Parathyroid adenoma (tissue), 2 donors: ENCODE results near the gene EDNRA.

Experiments
- H2AFZ ChIP-seq: fragments of 300-600 bp; sonication (generic); one replicate; pipeline ENCODE4 v1.7.0; 2017; ENCODE audit warnings: antibody characterized with exemption, mild to moderate bottlenecking
- H3K27ac ChIP-seq: fragments of 300-600 bp; sonication (generic); one replicate; pipeline ENCODE4 v1.7.0; 2017
- H3K27me3 ChIP-seq: fragments of 300-600 bp; sonication (generic); one replicate; pipeline ENCODE4 v1.7.0; 2017; ENCODE audit warnings: low read length; ENCODE audit not compliant: control insufficient read depth, insufficient read depth
- H3K36me3 ChIP-seq: fragments of 300-600 bp; sonication (generic); one replicate; pipeline ENCODE4 v1.7.0; 2017; ENCODE audit warnings: low read length; ENCODE audit not compliant: control insufficient read depth, insufficient read depth
- H3K4me1 ChIP-seq: fragments of 300-600 bp; sonication (generic); one replicate; pipeline ENCODE4 v1.7.0; 2017; ENCODE audit warnings: control low read depth
- H3K4me2 ChIP-seq: fragments of 300-600 bp; sonication (generic); one replicate; pipeline ENCODE4 v1.7.0; 2017; ENCODE audit warnings: low read length
- H3K4me3 ChIP-seq: fragments of 300-600 bp; sonication (generic); one replicate; pipeline ENCODE4 v1.7.0; 2017; ENCODE audit warnings: low read depth, low read length
- H3K79me2 ChIP-seq: fragments of 300-600 bp; sonication (generic); one replicate; pipeline ENCODE4 v1.7.0; 2017; ENCODE audit warnings: control low read depth
- H3K9ac ChIP-seq: fragments of 300-600 bp; sonication (generic); one replicate; pipeline ENCODE4 v1.7.0; 2017; ENCODE audit warnings: mild to moderate bottlenecking
- H3K9me3 ChIP-seq: fragments of 300-600 bp; sonication (generic); one replicate; pipeline ENCODE4 v1.7.0; 2017; ENCODE audit warnings: low read length; ENCODE audit not compliant: control insufficient read depth
- TF ChIP-seq, protein P1 (sequence below): fragments of 300-600 bp; sonication (generic); IDR thresholded peaks from one replicate; pipeline ENCODE4 v1.7.0; 2017; ENCODE audit warnings: antibody characterized with exemption, mild to moderate bottlenecking
- donor health status: primary hyperparathyroidism.

The EDNRA gene

DNA sequence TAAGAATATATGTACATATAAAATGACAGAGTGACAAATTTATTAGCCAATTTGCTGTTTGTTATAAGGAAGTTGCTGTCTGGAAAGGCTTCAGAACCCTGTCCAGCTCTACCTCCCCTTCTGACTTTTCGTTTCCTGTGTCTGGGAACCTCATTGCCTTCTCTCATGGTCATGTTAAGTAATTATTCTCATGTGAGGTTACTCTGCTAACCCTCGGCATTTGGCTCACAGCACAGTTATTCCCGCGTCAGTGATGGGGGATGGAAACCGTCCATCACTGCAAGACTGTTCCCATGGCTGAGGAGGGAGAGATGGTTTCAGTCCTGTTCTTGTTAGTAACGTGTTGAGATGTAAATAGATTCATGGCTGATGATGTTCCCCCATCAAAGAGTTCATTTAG lies 11.9 kb downstream of the EDNRA start:
- H3K4me2 ChIP-seq, result no peak overlapping the region
- no peaks in the 10 kb centered on the region for H3K36me3 ChIP-seq
- TF ChIP-seq, protein P1, sequence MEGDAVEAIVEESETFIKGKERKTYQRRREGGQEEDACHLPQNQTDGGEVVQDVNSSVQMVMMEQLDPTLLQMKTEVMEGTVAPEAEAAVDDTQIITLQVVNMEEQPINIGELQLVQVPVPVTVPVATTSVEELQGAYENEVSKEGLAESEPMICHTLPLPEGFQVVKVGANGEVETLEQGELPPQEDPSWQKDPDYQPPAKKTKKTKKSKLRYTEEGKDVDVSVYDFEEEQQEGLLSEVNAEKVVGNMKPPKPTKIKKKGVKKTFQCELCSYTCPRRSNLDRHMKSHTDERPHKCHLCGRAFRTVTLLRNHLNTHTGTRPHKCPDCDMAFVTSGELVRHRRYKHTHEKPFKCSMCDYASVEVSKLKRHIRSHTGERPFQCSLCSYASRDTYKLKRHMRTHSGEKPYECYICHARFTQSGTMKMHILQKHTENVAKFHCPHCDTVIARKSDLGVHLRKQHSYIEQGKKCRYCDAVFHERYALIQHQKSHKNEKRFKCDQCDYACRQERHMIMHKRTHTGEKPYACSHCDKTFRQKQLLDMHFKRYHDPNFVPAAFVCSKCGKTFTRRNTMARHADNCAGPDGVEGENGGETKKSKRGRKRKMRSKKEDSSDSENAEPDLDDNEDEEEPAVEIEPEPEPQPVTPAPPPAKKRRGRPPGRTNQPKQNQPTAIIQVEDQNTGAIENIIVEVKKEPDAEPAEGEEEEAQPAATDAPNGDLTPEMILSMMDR, result no peak
- no peak overlapping the region for H3K4me3 ChIP-seq
- H3K4me1 ChIP-seq, result no peaks in the 10 kb centered on the region
- H3K27me3 ChIP-seq, result no peaks in the 10 kb centered on the region
- H3K9me3 ChIP-seq, result no peaks in the 10 kb centered on the region
- no peak overlapping the region for H3K9ac ChIP-seq
- no peak overlapping the region for H2AFZ ChIP-seq
- H3K79me2 ChIP-seq, result no peaks in the 10 kb centered on the region
- no peak overlapping the region for H3K27ac ChIP-seq

DNA sequence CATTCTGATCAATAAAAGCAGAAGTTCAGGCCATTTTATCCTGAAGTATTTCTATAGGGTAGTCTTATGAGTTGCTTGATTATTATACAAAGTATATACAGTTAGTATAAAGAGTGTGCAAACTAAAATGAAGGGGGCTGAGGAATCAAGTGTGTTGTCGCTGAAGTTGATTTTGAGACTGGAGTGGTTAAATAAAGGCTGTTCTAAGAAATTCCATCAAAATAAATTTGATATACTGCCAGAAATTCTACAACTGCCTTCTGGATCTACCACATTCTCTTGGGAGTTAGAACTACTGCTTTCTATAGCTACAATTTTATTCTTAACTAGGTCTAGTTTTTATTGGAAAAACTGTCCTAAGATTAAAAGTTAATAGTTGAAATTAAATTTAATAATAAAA lies 12.4 kb downstream of the EDNRA start:
- Histone ChIP-seq H3K27ac (no peak overlapping the region), H3K79me2 (no peaks in the 10 kb centered on the region), H3K36me3 (no peaks in the 10 kb centered on the region), H3K4me3 (no peak overlapping the region), H3K4me2 (no peak overlapping the region), H3K9ac (no peak overlapping the region), H3K9me3 (no peaks in the 10 kb centered on the region), H3K27me3 (no peaks in the 10 kb centered on the region), H2AFZ (no peak overlapping the region), H3K4me1 (no peaks in the 10 kb centered on the region)
- TF ChIP-seq, protein P1, result no peak

DNA sequence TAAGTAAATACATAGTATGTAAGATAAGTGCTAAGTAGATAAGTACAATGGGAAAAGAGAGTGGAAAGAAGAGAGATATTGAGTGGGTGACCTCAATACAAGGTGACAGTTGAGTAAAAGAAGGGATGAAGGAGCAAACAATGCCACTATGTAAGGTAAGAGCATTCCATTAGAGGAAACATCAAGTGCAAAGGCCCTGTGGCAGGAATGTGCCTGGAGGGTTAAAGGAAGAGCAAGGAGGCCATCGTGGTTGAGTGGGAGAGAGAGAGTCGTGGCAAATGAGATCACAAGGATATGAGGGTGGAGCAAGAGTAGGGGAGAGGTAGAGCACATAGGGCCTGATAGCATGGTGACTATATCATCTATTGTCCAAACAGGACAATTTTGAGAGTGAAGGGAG lies 13.4 kb downstream of the EDNRA start:
- H3K4me2 ChIP-seq, result no peak overlapping the region
- no peak overlapping the region for H3K9ac ChIP-seq
- no peaks in the 10 kb centered on the region for H3K27me3 ChIP-seq
- no peaks in the 10 kb centered on the region for H3K36me3 ChIP-seq
- H3K79me2 ChIP-seq, result no peaks in the 10 kb centered on the region
- H2AFZ ChIP-seq, result no peak overlapping the region
- no peak overlapping the region for H3K27ac ChIP-seq
- no peaks in the 10 kb centered on the region for H3K9me3 ChIP-seq
- TF ChIP-seq, protein P1, result no peak
- H3K4me1 ChIP-seq, result no peaks in the 10 kb centered on the region
- no peak overlapping the region for H3K4me3 ChIP-seq

DNA sequence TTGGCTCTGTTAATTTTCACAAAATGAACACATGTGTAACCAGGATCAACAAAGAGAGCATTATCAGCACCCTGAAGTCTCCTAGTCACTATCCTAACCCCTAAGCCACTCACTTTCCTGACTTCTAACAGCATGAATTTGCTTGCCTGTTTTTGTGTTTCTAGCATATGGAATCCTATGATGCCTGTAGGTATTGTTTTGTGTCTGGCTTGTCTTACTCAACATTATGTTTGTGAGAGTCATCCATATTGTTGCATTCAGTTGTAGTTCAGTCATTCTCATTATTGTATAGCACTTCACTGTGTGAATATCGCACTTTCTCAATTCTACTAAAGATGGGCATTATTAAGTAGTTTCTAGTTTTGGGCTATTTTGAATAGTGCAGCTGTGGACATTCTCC lies 15.6 kb downstream of the EDNRA start:
- no peaks in the 10 kb centered on the region for H3K9me3 ChIP-seq
- no peaks in the 10 kb centered on the region for H3K4me1 ChIP-seq
- H2AFZ ChIP-seq, result no peak overlapping the region
- H3K79me2 ChIP-seq, result no peaks in the 10 kb centered on the region
- no peak overlapping the region for H3K4me2 ChIP-seq
- H3K27me3 ChIP-seq, result no peaks in the 10 kb centered on the region
- no peak overlapping the region for H3K9ac ChIP-seq
- no peak overlapping the region for H3K27ac ChIP-seq
- no peaks in the 10 kb centered on the region for H3K36me3 ChIP-seq
- TF ChIP-seq, protein P1, result no peak
- H3K4me3 ChIP-seq, result no peak overlapping the region

DNA sequence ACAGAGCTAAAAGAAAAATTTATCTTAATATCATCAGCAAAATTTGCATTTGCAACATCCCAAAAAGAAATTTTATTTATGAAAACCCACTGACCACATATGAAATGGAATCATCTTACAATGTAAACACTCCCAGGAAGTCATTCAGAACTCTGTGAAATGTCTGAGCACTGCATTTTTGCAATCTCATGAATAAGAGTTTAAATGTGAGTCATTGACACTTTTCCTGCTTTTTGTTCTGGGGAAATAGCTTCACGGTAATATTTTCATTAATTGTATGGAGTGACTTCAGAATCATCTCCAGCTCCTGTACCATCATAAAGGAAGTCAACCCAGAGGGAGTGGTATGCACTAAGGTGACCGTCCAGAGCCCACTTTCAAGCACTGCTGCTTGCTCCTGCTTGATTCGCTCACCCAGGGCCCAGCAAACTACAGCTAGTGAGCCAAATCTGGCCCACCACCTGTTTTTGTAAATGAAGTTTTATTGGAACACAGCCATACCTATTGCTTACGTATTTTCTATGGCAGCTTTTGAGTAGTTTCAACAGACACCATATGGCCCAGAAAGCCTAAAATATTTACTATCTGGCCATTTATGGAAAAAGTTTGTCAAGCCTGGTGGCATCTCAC lies 17.2 kb downstream of the EDNRA start:
- no peak overlapping the region for H2AFZ ChIP-seq
- no peaks in the 10 kb centered on the region for H3K4me1 ChIP-seq
- no peak overlapping the region for H3K9ac ChIP-seq
- H3K27me3 ChIP-seq, result no peaks in the 10 kb centered on the region
- no peaks in the 10 kb centered on the region for H3K36me3 ChIP-seq
- H3K79me2 ChIP-seq, result no peaks in the 10 kb centered on the region
- TF ChIP-seq, protein P1, result no peak
- no peak overlapping the region for H3K27ac ChIP-seq
- no peaks in the 10 kb centered on the region for H3K9me3 ChIP-seq
- no peak overlapping the region for H3K4me3 ChIP-seq
- no peak overlapping the region for H3K4me2 ChIP-seq
